GM11168 (cell line): ENCODE data around the gene RTKN2.

Experiments used
- in situ Hi-C: fragments of 300-500 bp; cut with MboI; formaldehyde crosslinking; loops from one replicate; pipeline ENCODE4 v1.12.0; 2022; ENCODE audit warnings: low sequenced_read_pairs; ENCODE audit not compliant: unreplicated experiment

RTKN2 gene

GRCh38 chr10:62183857-62184795 is 84.5 kb downstream of the RTKN2 start:
- in situ Hi-C loops: no loop called here

- in situ Hi-C loops: no loop called here
Observed at GRCh38 chr10:62183442-62183841, 85.2 kb downstream of the RTKN2 start.

- in situ Hi-C loops: no loop called here
Observed at GRCh38 chr10:62182595-62182994, 86.0 kb downstream of the RTKN2 start.

- in situ Hi-C loops: no loop called here
Observed at GRCh38 chr10:62182171-62182570, 86.5 kb downstream of the RTKN2 start.

GRCh38 chr10:62180677-62181076 is 88.0 kb downstream of the RTKN2 start:
- in situ Hi-C loops: no loop called here

GRCh38 chr10:62178568-62178967 is 90.1 kb downstream of the RTKN2 start:
- in situ Hi-C loops: no loop called here

- in situ Hi-C loops: no loop called here
Observed at GRCh38 chr10:62177111-62177510, 91.5 kb downstream of the RTKN2 start.

- in situ Hi-C loops: no loop called here
Observed at GRCh38 chr10:62175251-62175650, 93.4 kb downstream of the RTKN2 start.

GRCh38 chr10:62172465-62172864 is 96.2 kb downstream of the RTKN2 start:
- in situ Hi-C loops: no loop called here

GRCh38 chr10:62171791-62172190 is 96.9 kb downstream of the RTKN2 start:
- in situ Hi-C loops: no loop called here

GRCh38 chr10:62170732-62171131 is 97.9 kb downstream of the RTKN2 start:
- in situ Hi-C loops: no loop called here

GRCh38 chr10:62166331-62167131 is 102.1 kb downstream of the RTKN2 start:
- in situ Hi-C loops: no loop called here

- in situ Hi-C loops: no loop called here
Observed at GRCh38 chr10:62165803-62166202, 102.8 kb downstream of the RTKN2 start.

- in situ Hi-C loops: no loop called here
Observed at GRCh38 chr10:62163024-62163423, 105.6 kb downstream of the RTKN2 start.

GRCh38 chr10:62162261-62162981 is 106.2 kb downstream of the RTKN2 start:
- in situ Hi-C loops: no loop called here

GRCh38 chr10:62159351-62159750 is 109.3 kb downstream of the RTKN2 start:
- in situ Hi-C loops: no loop called here

GRCh38 chr10:62157601-62158000 is 111.0 kb downstream of the RTKN2 start:
- in situ Hi-C loops: no loop called here

GRCh38 chr10:62155054-62155680 is 113.5 kb downstream of the RTKN2 start:
- in situ Hi-C loops: no loop called here

- in situ Hi-C loops: no loop called here
Observed at GRCh38 chr10:62154231-62154630, 114.4 kb downstream of the RTKN2 start.

GRCh38 chr10:62153191-62153590 is 115.5 kb downstream of the RTKN2 start:
- in situ Hi-C loops: no loop called here
